ENCODE measurements around the gene CCDC191.

Gene CCDC191

GRCh38 chr3:114060906-114061655, 4.8 kb upstream of the CCDC191 start:
- no peak for DNase-seq (ENCODE audit: low read depth in 2 of 2)

- no peak for DNase-seq (ENCODE audit: low read depth in 2 of 2)
These were observed 2.3 kb upstream of the CCDC191 start for GRCh38 chr3:114058646-114059045.

GRCh38 chr3:114057011-114057347, 653 bp upstream of the CCDC191 start:
- no peak for DNase-seq (ENCODE audit: low read depth in 2 of 2)

GRCh38 chr3:114052216-114052615, 4.1 kb downstream of the CCDC191 start:
- no peak for DNase-seq (ENCODE audit: low read depth in 2 of 2)

GRCh38 chr3:114043205-114043604, 13.1 kb downstream of the CCDC191 start:
- no peak for DNase-seq (ENCODE audit: low read depth in 2 of 2)

- DNase-seq (ENCODE audit: low read depth in 2 of 2), result no peak
These were observed 20.4 kb downstream of the CCDC191 start for GRCh38 chr3:114035896-114036295.

DNA sequence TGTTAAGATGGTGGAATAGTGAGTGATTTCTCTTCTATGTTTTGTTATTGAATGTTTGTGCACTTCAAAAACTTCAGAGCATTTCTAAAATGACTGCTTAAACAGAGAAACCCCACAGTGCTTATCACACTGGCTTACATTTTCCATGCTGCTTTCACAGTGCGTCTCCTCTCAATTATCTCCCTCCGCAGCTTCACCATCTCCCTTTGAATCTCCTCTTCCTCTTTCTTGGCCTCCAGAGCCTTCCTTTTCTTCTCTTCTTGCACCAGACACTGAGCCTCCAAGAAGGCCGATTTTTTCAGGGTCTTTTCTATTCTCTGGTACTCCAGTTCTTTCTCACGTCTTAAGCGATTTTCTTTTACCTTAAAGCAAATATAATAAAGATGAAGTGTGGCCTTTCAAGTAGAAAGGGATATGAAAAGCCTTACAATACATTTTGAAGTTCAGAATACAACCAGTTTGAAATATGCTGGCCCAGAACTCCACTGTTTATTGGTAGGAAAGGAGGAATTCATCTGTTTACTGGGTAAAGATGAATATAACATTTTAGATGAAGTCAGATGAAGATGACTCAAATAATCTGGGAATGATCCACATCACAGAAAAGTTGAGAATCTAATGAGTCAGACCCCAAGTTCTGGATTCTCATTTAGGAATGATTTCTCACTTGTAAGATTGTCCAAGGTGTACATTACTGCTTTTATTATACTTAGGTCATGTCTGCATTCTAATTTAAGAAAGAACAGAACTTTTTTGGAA, 21.4 kb downstream of the CCDC191 start:
- DNase-seq (ENCODE audit: low read depth in 2 of 2), result no peak

DNA sequence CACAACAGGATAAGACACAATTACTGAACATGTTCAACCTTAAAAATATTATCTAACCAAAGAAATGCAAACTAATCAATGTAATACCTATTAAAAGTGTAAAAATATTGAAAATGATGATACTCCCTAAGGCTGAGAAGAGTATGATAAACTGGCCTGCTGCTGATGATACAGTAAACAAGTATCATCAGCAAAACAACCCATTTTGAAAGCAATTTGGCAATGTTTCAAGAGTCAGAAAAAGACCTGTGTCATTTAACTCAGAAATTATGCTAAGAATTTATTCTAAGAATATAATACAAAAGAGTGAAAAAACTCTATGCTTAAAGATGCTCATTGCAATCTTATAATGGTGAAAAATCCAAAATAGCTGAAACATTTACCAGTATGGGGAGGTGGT, 22.1 kb downstream of the CCDC191 start:
- DNase-seq (ENCODE audit: low read depth in 2 of 2), result no peak

- DNase-seq (ENCODE audit: low read depth in 2 of 2), result no peak
These were observed 22.6 kb downstream of the CCDC191 start for GRCh38 chr3:114033721-114034120.

- no peak for DNase-seq (ENCODE audit: low read depth in 2 of 2)
These were observed 30.0 kb downstream of the CCDC191 start for GRCh38 chr3:114026331-114026730.

DNA sequence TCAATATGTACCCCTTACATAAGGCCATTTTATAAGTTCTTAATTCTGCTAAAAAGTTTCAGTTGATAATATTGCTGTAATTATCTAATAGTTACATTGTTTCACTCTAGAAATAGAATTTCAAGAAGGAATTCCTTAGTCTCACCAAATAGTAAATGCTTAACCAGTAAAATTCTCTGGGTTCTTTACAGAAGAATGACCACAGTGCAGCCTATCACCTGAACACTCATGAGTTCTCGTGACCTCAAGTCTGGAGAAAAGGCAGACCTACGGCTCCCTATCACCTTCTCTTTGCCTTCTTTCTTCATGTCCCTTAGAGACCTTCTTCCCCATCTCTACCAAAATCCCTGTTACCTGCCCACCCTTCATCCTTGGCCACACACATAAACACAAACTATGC, 30.9 kb downstream of the CCDC191 start:
- DNase-seq (ENCODE audit: low read depth in 2 of 2), result no peak

DNA sequence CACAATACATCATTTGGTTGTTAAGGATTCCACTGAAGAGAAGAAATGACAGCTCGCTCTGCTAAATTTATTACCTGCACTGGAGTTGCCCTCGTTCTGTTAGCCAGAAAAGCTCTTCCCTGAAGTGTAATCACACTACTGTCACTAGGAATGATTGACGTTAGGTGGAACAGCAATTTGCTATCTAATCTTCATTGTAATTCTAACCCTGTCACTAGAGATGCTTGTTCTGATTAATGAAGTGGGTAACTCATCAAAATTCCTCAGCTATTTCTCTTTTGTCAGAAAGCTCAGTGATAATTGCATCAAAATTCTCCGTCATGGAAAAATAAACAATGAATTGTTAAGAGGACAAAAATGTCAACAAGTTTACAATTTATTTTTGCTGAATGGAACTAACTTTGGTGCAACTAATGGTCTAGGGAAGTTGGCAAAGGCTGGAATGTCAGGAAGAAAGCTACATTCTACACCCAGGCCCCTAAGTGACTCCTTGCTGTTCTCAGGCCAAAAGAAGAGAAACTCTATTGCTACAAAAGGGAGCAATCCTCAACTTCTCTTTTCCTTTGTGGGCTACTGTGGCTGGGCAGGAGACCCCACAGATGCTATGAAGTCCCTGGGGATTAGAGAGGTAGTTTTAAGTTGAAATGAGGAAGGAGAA, 34.1 kb downstream of the CCDC191 start:
- DNase-seq (ENCODE audit: low read depth in 2 of 2), result no peak

- no peak for DNase-seq (ENCODE audit: low read depth in 2 of 2)
These were observed 35.4 kb downstream of the CCDC191 start for GRCh38 chr3:114020907-114021306.

DNA sequence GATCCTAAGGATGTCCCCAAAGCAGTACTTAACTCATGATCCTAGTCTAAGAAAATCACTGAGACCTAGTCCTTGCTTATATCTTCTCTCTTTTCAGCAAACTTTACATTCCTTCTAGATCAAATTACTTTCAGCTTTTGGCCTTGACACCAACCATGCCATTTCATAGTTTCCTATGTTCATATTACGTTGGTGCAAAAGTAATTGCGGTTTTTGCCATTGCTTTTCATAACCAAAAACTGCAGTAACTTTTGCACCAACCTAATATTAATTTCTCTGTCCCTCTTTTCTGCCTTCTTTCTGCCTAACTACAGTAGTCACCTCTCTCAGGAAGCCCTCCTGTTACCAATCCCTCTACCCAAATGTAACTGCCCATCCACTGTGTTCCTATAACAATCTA, 36.8 kb downstream of the CCDC191 start:
- no peak for DNase-seq (ENCODE audit: low read depth in 2 of 2)

- DNase-seq (ENCODE audit: low read depth in 2 of 2), result no peak
These were observed 42.1 kb downstream of the CCDC191 start for GRCh38 chr3:114014211-114014610.

DNA sequence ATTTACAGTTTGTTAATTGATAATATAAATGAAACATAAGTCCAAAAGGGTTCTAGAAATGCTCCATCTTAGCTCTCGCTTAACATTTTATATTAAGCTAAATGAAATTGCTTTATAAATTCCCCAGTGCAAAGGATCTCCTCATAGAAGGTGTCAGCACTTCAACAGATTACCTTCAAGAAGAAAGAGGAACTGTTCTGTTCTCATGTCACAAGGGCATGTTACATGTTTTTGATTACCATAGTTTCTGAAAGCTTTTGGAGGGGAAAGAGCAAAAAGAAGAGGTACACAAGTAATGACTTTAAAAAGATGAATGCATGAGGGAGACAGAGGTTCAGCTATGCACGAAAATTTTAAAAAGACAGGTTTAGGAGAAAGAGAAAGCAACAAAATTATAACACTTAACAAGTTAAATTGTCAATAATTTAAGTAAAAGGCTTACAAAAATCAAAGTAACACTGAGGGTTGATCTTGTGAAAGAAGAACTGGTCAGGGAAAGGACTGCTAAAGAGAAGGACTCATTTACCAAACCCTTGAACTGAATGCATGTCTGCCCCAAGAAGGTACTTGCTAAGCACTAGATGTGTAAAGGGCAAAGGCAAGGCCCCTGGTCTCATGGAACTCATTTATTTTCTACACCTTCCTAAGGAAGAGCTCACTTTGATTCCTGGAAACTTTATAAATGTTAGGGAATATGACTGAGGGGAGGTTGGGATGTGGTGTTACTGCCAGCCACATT, 45.1 kb downstream of the CCDC191 start:
- DNase-seq (ENCODE audit: low read depth in 2 of 2), result no peak

GRCh38 chr3:114005481-114005880, 50.8 kb downstream of the CCDC191 start:
- DNase-seq (ENCODE audit: low read depth in 2 of 2), result no peak

GRCh38 chr3:113985541-113985940, 70.8 kb downstream of the CCDC191 start:
- no peak for DNase-seq (ENCODE audit: low read depth in 2 of 2)

DNA sequence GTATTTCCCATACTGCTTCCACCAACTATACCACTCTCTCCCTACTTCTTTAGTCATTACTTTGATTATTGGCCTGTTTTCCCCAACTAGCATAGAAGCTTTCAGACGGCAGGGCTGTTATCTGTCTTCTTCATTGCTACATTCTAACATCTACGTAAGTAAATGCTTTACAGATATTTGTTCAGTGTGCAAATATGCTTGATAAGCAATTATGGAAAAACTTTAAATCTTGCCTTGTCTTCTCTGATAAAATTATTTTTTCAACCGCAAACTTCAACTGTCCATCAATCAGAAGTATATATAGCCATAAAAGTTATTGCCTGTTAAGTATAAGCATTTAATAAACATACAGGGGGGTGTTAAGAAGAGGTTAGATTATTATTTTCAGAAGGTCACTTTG, 72.8 kb downstream of the CCDC191 start:
- DNase-seq (ENCODE audit: low read depth in 2 of 2), result no peak

GRCh38 chr3:113981803-113982202, 74.5 kb downstream of the CCDC191 start:
- DNase-seq (ENCODE audit: low read depth in 2 of 2), result no peak

GRCh38 chr3:113979916-113980315, 76.4 kb downstream of the CCDC191 start:
- no peak for DNase-seq (ENCODE audit: low read depth in 2 of 2)

DNA sequence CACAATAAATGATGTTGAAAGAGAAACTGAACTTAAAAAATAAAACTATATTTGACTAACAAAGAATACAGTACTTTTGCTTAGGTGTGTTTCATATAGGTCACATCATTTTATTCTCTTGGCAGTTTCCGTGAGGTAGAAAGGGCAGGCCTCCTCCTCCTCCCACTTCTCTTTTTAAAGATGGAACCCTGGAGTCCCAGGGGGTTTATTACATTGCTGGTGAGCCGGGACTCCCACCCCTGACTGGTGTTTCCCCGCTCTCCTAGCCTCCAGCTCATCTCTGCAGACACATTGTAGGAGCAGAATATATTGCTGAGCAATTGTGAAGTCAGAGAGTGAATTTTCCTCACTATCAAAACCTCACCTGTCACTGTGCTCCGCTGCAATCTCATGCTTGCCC, 78.5 kb downstream of the CCDC191 start:
- DNase-seq (ENCODE audit: low read depth in 2 of 2), result no peak
